Body of pancreas (tissue), 4 donors: Measurements from ENCODE around the gene CCDC170. TPM values are rescaled to one million over a fixed set of nuclear protein-coding genes. Genes with fewer than 3 reads are reported as not detected.

ENCODE experiments used
- ATAC-seq: fragments of 150-250 bp; one replicate; pipeline ENCODE4 v1.9.1; 2016
- DNase-seq, 4 donors: peaks; one replicate each; pipeline ENCODE4 v3.0.0-alpha.2; 2019
- H3K27ac ChIP-seq, 4 donors: fragments of 200-600 bp; sonication (generic); 1 replicate in 3 of 4; 2 replicates in 1 of 4; pipeline versions ENCODE4 v1.5.1 to v1.6.1; 2016 to 2019; ENCODE audit warnings: mild to moderate bottlenecking in 1 of 4, mixed read lengths in 1 of 4, moderate library complexity in 1 of 4
- H3K27me3 ChIP-seq, 2 donors: fragments of 200-600 bp; sonication (generic); one replicate each; pipeline ENCODE4 v1.6.0; 2016; ENCODE audit warnings: mild to moderate bottlenecking in 1 of 2
- H3K36me3 ChIP-seq, 2 donors: fragments of 200-600 bp; sonication (generic); replicated peaks in 1 of 2; 2 replicates each; pipeline ENCODE4 v1.5.1; 2016; ENCODE audit warnings: low read depth in 2 of 2; ENCODE audit not compliant: insufficient read depth in 1 of 2
- H3K4me1 ChIP-seq: fragments of 200-600 bp; sonication (generic); one replicate; pipeline ENCODE4 v1.6.0; 2016
- H3K4me3 ChIP-seq, 2 donors: fragments of 200-600 bp; sonication (generic); 1 replicate in 1 of 2; 2 replicates in 1 of 2; pipeline ENCODE4 v1.5.1; 2016 to 2019
- H3K9me3 ChIP-seq, 3 donors: fragments of 200-600 bp; sonication (generic); 1 replicate in 2 of 3; 2 replicates in 1 of 3; pipeline ENCODE4 v1.5.1; 2016
- CTCF ChIP-seq, 7 experiments: fragments of 450-650 bp in 4 of 7; fragments of 200-600 bp in 3 of 7; sonication (generic) in 3 of 7; IDR thresholded peaks; one replicate each; pipeline ENCODE4 v1.5.1; 2016 to 2019; ENCODE audit warnings: antibody characterized with exemption in 7 of 7
- POLR2A ChIP-seq, 3 donors: fragments of 450-650 bp; IDR thresholded peaks; one replicate each; pipeline ENCODE4 v1.6.1; 2016; ENCODE audit warnings: antibody characterized with exemption in 3 of 3, mild to moderate bottlenecking in 2 of 3
- WGBS, 2 donors: methylation state at CpG; one replicate each; pipeline ENCODE4 v1.1.5; 2017; 5-methylcytosine and 5-hydroxymethylcytosine counted together
- intact Hi-C: fragments of 100-400 bp; cut with DNase I; formaldehyde crosslinking; loops from one replicate; pipeline ENCODE4 v1.15.1; 2023
- total RNA-seq, 2 donors: library from RNA; depleted of rRNA; stranded (reverse); fragments of >200 nt; gene quantifications; one replicate each; pipeline ENCODE4 v1.1.0, GENCODE V29; 2016

The CCDC170 gene
- total RNA-seq, 2 donors from 2014 or later, result 2.1 TPM; not detected in 1

GRCh38 chr6:151585741-151586140 lies 91.9 kb downstream of the CCDC170 start:
- Histone ChIP-seq H3K4me3 (no peak overlapping the region), H3K36me3 (no peaks in the 10 kb centered on the region), H3K4me1 (no peaks in the 10 kb centered on the region), H3K27ac (no peak overlapping the region), H3K27me3 (no peaks in the 10 kb centered on the region), H3K9me3 (no peaks in the 10 kb centered on the region)
- intact Hi-C loops, result no loop called here
- WGBS, 2 donors, result 74 to 84% methylated on average over 2 of the region's 2 CpGs
- no peak for DNase-seq
- no peak for ATAC-seq
- no peak for TF ChIP-seq CTCF (IDR thresholded peaks at IDR 0.05)
- no peak for TF ChIP-seq POLR2A (IDR thresholded peaks at IDR 0.05)

GRCh38 chr6:151589667-151590066 lies 95.8 kb downstream of the CCDC170 start:
- no peaks in the 10 kb centered on the region for H3K27me3 ChIP-seq
- H3K27ac ChIP-seq, result no peak overlapping the region
- H3K4me1 ChIP-seq, result no peaks in the 10 kb centered on the region
- H3K4me3 ChIP-seq, result no peak overlapping the region
- DNase-seq (no peak), ATAC-seq (no peak)
- intact Hi-C loops, result no loop called here
- H3K36me3 ChIP-seq, result no peaks in the 10 kb centered on the region
- 28 to 36% methylated on average over 6 of the region's 6 CpGs for WGBS, 2 donors
- TF ChIP-seq POLR2A (IDR thresholded peaks at IDR 0.05) (no peak), CTCF (IDR thresholded peaks at IDR 0.05) (no peak)
- H3K9me3 ChIP-seq, result no peaks in the 10 kb centered on the region

GRCh38 chr6:151590742-151591141 lies 96.9 kb downstream of the CCDC170 start:
- ATAC-seq, result no peak
- Histone ChIP-seq H3K27ac (no peak overlapping the region), H3K4me1 (no peaks in the 10 kb centered on the region), H3K9me3 (no peaks in the 10 kb centered on the region), H3K4me3 (no peak overlapping the region), H3K36me3 (no peaks in the 10 kb centered on the region), H3K27me3 (no peaks in the 10 kb centered on the region)
- TF ChIP-seq CTCF (IDR thresholded peaks at IDR 0.05) (no peak), POLR2A (IDR thresholded peaks at IDR 0.05) (no peak)
- intact Hi-C loops, result no loop called here
- 26 to 31% methylated on average over 2 of the region's 2 CpGs for WGBS, 2 donors
- DNase-seq, result no peak

- Histone ChIP-seq H3K9me3 (no peaks in the 10 kb centered on the region), H3K27me3 (no peaks in the 10 kb centered on the region), H3K4me1 (no peaks in the 10 kb centered on the region), H3K27ac (no peak overlapping the region), H3K36me3 (no peaks in the 10 kb centered on the region), H3K4me3 (no peak overlapping the region)
- TF ChIP-seq POLR2A (IDR thresholded peaks at IDR 0.05) (no peak), CTCF (IDR thresholded peaks at IDR 0.05) (no peak)
- WGBS, 2 donors, result 74 to 77% methylated on average over 9 of the region's 9 CpGs
- ATAC-seq, result no peak
- intact Hi-C loops, result no loop called here
- no peak for DNase-seq
These were observed 98.8 kb downstream of the CCDC170 start for GRCh38 chr6:151592449-151593159.
